Stimulated activated CD8-positive, alpha-beta memory T cell treated with anti-CD3 and anti-CD28 coated beads, Interleukin-7, amount 100 ng/mL, for 4 hours (primary cell): ENCODE measurements around the gene PLAGL2.
"Not testable (repeated sequence)": the region's sequence is repeated elsewhere in the genome, so short reads cannot be mapped to it uniquely, and the experiment has no call there.

Source experiments
- DNase-seq, 2 donors: peaks; one replicate each; pipeline ENCODE4 v3.0.0-alpha.2; 2020; ENCODE audit warnings: low read depth in 2 of 2

The PLAGL2 gene

GRCh38 chr20:32184961-32185603 is 22.5 kb downstream of the PLAGL2 start:
- no peak for DNase-seq

GRCh38 chr20:32183947-32184635 is 23.5 kb downstream of the PLAGL2 start:
- DNase-seq, result no peak

DNA sequence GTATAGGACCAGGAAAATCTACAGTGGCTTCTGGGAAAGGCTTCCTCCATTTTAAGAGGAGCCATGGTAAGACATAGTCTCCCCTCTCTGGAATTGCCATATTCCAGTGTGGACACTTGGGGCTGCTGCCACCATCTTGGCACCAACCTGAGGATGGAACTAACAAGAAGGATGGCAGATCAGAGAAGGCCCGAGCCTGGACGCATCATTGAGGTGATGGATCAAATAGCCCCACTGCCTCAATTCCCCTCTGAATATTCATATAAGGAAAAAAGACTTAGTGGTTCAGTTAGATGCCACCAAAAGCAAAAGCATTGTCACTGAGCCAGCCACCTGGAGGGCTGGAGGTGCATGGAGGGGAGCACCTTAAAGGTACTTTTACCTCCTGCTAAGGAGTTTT is 25.9 kb downstream of the PLAGL2 start:
- no peak for DNase-seq

GRCh38 chr20:32179934-32180333 is 27.6 kb downstream of the PLAGL2 start:
- no peak for DNase-seq

- no peak for DNase-seq
Measured at GRCh38 chr20:32179515-32179914, 28.0 kb downstream of the PLAGL2 start.

GRCh38 chr20:32177696-32178095 is 29.8 kb downstream of the PLAGL2 start:
- DNase-seq, result not testable (repeated sequence)

DNA sequence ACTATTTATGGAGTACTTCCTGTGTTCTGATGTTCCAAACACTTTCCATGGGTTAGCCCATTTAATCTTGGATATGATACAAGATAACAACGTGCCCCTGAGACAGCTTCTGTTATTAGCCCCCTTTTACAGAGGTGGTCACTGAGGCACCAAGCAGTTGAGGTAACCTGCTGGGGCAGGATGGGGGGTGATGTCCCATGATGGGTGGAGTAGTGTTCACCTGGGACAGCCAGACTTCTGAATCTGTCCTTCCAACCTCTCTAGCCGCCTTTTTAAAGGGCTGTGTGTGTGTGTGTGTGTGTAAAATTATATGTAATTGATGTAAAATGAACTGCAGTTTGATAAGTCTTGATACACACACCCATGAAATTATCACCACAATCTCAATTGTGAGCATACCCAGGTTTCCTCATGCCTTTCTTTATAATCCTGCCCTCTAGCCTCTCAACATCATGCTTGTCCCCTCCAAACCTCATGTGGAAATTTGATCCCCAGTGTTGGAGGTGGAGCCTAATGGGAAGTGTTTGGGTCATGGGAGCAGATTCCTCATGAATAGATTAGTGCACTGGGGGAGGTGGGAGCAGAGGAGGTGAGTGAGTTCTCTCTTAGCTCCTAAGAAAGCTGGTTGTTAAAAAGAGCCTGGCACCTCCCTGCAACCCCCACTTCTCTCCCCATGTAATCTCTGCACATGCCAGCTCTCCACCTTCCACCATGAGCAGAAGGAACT is 39.2 kb downstream of the PLAGL2 start:
- DNase-seq, result no peak

DNA sequence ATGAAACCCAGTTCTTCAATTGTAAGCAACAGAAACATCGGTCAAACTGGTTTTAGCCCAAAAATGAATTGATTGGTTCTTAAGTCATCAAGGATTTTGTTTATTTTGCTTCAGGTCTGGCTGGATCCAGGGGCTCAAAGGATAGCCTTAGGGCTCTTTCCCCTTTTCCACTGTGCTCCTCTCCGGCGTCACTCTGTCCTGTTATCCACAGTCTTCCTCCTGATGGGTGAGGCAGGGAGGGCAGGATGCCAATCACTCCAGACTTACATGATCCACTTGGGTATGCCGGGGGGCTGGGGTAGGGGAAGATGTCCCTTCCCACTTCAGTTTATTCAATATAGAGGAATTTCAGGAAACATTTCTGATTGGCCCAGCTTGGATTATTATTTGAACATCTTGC is 40.0 kb downstream of the PLAGL2 start:
- DNase-seq, result no peak

DNA sequence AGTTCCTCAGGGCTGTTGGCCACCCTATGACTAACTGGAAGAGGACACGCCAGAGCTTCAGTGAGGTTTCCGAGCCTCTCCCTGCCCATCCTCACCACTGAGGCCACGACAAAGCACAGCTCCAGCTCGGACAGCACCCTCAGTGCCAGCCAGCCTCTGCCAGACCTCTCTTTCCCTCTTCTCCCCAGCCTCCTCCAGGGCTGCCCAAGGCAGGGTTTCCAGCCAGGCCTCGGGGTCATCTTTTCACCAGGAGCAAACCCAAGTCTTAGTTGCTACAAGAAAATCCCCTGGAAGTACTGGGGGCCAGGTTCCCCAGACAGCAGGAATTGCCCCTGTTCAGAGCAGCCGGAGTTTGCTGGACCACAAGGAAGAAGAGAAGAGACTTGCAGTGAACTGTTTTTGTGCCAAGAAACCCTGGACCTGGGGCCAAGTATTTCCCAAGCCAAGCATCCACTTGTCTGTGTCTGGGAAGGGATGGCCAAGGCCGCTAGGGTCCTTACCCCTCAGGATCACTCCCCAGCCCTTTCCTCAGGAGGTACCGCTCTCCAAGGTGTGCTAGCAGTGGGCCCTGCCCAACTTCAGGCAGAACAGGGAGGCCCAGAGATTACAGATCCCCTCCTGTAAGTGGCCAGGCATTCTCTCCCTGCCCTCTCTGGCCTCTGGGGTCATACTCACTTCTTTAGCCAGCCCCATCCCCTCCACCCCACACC is 41.6 kb downstream of the PLAGL2 start:
- no peak for DNase-seq

DNA sequence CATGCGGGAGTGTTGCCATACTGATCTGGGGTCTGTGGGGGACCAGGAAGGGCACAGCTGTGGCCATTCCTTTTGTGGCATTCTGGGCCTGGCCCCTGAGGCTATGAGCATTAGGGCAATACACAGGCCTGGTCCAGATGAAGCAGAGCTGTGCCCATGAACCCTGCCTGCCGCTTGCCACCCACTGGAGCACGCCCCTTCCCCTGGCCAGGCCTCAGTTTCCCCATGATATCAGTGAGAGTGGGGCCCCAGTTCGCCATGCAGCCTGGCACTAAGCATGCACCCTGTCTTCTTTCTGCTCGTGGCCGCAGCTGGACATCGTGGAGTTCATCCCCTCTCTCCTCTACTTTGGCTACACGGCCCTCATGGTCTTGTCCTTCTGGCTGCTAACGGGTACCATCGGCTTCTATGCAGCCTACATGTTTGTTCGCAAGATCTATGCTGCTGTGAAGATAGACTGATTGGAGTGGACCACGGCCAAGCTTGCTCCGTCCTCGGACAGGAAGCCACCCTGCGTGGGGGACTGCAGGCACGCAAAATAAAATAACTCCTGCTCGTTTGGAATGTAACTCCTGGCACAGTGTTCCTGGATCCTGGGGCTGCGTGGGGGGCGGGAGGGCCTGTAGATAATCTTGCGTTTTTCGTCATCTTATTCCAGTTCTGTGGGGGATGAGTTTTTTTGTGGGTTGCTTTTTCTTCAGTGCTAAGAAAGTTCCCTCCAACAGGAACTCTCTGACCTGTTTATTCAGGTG is 42.4 kb downstream of the PLAGL2 start:
- DNase-seq, result no peak

GRCh38 chr20:32163951-32164350 is 43.6 kb downstream of the PLAGL2 start:
- DNase-seq, result no peak

- no peak for DNase-seq
Measured at GRCh38 chr20:32162351-32162750, 45.2 kb downstream of the PLAGL2 start.

- DNase-seq, result no peak
Measured at GRCh38 chr20:32160341-32160740, 47.2 kb downstream of the PLAGL2 start.

- DNase-seq, result no peak
Measured at GRCh38 chr20:32159766-32160221, 47.7 kb downstream of the PLAGL2 start.

DNA sequence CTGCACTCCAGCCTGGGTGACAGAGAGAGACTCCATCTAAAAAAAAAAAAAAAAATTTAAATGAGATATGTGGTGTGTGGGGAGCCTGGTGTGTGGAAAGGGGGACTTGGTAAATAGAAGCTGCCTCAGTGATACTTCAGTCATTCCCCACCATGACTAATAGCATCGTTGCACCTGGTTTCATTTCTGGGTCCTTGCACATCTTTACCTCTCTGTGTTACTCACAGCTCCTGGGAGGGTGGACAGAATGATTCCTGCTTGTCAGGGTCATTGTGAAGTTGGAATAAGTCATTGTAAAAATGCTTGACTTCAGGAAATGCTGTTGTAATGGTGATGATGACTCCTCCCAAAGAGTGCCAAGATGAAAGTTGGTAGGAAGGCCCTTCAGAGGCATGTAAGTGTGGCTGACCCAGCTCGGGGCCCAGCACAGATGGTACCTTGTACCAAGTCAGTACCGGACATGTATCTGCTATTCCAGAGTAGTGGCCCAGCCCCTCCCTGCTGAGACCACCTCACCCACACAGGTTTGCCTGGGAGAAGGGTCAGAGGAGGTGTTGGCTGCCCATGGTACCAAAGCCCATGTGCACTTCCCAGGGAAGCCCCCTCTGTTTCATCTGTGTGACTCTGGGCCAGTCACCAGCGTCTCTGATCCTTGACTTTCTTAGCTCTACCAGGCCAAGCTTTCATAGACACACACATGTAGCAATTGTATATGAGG is 48.4 kb downstream of the PLAGL2 start:
- DNase-seq, result no peak

DNA sequence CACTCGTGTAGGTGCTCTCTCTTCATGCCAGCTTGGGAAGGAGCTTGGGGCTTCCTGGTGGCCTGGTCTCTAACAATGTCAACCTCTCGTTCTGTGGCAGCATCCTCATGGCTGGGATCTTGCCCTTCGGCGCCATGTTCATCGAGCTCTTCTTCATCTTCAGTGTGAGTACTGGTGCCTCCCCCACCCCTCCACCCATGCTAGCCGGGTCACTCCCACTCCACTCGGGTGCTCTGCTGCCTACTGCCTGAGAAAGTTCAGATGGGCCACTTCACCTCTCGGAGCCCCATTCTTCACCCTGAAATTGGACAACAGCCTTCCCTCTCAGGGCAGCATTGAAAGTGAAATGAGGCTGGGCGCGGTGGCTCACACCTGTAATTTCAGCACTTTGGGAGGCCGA is 49.2 kb downstream of the PLAGL2 start:
- no peak for DNase-seq

DNA sequence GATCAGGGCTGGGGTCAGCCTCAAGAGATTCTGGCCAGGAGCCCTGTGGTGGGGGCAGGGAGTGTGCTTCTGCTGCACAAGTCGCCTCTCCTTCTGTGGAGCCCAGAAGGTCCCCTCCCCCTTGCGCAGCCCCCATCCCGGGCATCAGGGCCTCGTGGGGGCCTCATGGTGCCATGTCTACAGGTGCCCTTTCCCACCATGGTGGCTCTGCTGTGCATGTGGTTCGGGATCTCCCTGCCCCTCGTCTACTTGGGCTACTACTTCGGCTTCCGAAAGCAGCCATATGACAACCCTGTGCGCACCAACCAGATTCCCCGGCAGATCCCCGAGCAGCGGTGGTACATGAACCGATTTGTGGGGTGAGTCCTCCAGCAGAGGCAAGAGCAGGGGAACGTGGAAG is 49.9 kb downstream of the PLAGL2 start:
- DNase-seq, result no peak

- DNase-seq, result peak in 1 of 2 donors; percentile 15
Measured at GRCh38 chr20:32155017-32155981, 52.2 kb downstream of the PLAGL2 start.

GRCh38 chr20:32153771-32154170 is 53.8 kb downstream of the PLAGL2 start:
- DNase-seq, result no peak
